Epidermal melanocyte (primary cell): Measurements from ENCODE around the gene SGIP1.

Source experiments
- DNase-seq: peaks from one replicate; pipeline ENCODE4 v3.0.0; 2011; ENCODE audit warnings: low spot score; ENCODE audit not compliant: insufficient read length

SGIP1 gene

GRCh38 chr1:66520655-66521054 lies 13.3 kb upstream of the SGIP1 start:
- no peak for DNase-seq

GRCh38 chr1:66521721-66522365 lies 12.1 kb upstream of the SGIP1 start:
- DNase-seq = no peak

GRCh38 chr1:66523562-66523961 lies 10.4 kb upstream of the SGIP1 start:
- no peak for DNase-seq

- no peak for DNase-seq
These were observed 8.9 kb upstream of the SGIP1 start for GRCh38 chr1:66525086-66525485.

GRCh38 chr1:66526036-66526435 lies 7.9 kb upstream of the SGIP1 start:
- no peak for DNase-seq

GRCh38 chr1:66526991-66527390 lies 7.0 kb upstream of the SGIP1 start:
- DNase-seq = no peak

GRCh38 chr1:66527686-66528085 lies 6.3 kb upstream of the SGIP1 start:
- DNase-seq = no peak

- no peak for DNase-seq
These were observed 5.4 kb upstream of the SGIP1 start for GRCh38 chr1:66528580-66528979.

- DNase-seq = no peak
These were observed 1.7 kb upstream of the SGIP1 start for GRCh38 chr1:66532214-66532613.

GRCh38 chr1:66532798-66533783 lies 862 bp upstream of the SGIP1 start:
- no peak for DNase-seq

- no peak for DNase-seq
These were observed 1.1 kb downstream of the SGIP1 start for GRCh38 chr1:66535061-66535460.

GRCh38 chr1:66535853-66536252 lies 1.9 kb downstream of the SGIP1 start:
- DNase-seq = no peak

GRCh38 chr1:66537718-66538117 lies 3.8 kb downstream of the SGIP1 start:
- no peak for DNase-seq

- DNase-seq = no peak
These were observed 5.5 kb downstream of the SGIP1 start for GRCh38 chr1:66539491-66539890.

- no peak for DNase-seq
These were observed 6.6 kb downstream of the SGIP1 start for GRCh38 chr1:66540434-66541032.

- DNase-seq = no peak
These were observed 8.4 kb downstream of the SGIP1 start for GRCh38 chr1:66542314-66542713.

GRCh38 chr1:66542811-66543767 lies 9.1 kb downstream of the SGIP1 start:
- DNase-seq = no peak

GRCh38 chr1:66546047-66546810 lies 12.3 kb downstream of the SGIP1 start:
- DNase-seq = no peak

- DNase-seq = no peak
These were observed 15.1 kb downstream of the SGIP1 start for GRCh38 chr1:66549017-66549416.

- DNase-seq = no peak
These were observed 16.3 kb downstream of the SGIP1 start for GRCh38 chr1:66550243-66550642.
